CD14-positive monocyte (primary cell): ENCODE measurements around the gene SLC17A5. TPM values are rescaled to one million over a fixed set of nuclear protein-coding genes. Genes with fewer than 3 reads are reported as not detected.

Experiments used
- DNase-seq, 3 donors: peaks; one replicate each; pipeline ENCODE4 v3.0.0-alpha.2; 2011 to 2022
- H2AFZ ChIP-seq: 2 replicates; pipeline ENCODE4 v1.6.0; 2012; ENCODE audit warnings: mild to moderate bottlenecking, low read depth, low read length, inconsistent platforms; ENCODE audit not compliant: insufficient read depth, poor library complexity, severe bottlenecking
- H3K27ac ChIP-seq, 2 donors: 1 replicate in 1 of 2; 2 replicates in 1 of 2; pipeline ENCODE4 v1.5.1; 2012 to 2013; ENCODE audit warnings: low read length in 2 of 2, control low read depth in 1 of 2, inconsistent platforms in 1 of 2, low read depth in 1 of 2, mild to moderate bottlenecking in 1 of 2
- H3K27me3 ChIP-seq, 2 donors: one replicate each; pipeline versions ENCODE4 v1.6.0 to v1.6.1; 2011 to 2013; ENCODE audit warnings: low read length in 2 of 2; ENCODE audit not compliant: control insufficient read depth in 2 of 2, insufficient read depth in 2 of 2
- H3K36me3 ChIP-seq, 2 donors: replicated peaks in 1 of 2; 1 replicate in 1 of 2; 2 replicates in 1 of 2; pipeline versions ENCODE4 v1.5.1 to v1.6.1; 2012 to 2013; ENCODE audit warnings: low read length in 2 of 2, control low read depth in 1 of 2, inconsistent platforms in 1 of 2, mild to moderate bottlenecking in 1 of 2; ENCODE audit not compliant: insufficient read depth in 2 of 2, control insufficient read depth in 1 of 2
- H3K4me1 ChIP-seq, 2 donors: 1 replicate in 1 of 2; 2 replicates in 1 of 2; pipeline versions ENCODE4 v1.5.1 to v1.6.1; 2012 to 2013; ENCODE audit warnings: low read length in 2 of 2, control low read depth in 1 of 2, inconsistent platforms in 1 of 2, mild to moderate bottlenecking in 1 of 2, moderate library complexity in 1 of 2; ENCODE audit not compliant: insufficient read depth in 2 of 2, control insufficient read depth in 1 of 2
- H3K4me2 ChIP-seq: replicated peaks from 2 replicates; pipeline ENCODE3; 2012; ENCODE audit warnings: low read length, moderate library complexity, mild to moderate bottlenecking; ENCODE audit not compliant: poor library complexity, severe bottlenecking; ENCODE audit errors: extremely low read depth
- H3K4me3 ChIP-seq, 3 experiments: fragments of 200-600 bp in 1 of 3; sonication (generic) in 1 of 3; replicated peaks in 1 of 3; 1 replicate in 2 of 3; 2 replicates in 1 of 3; pipeline ENCODE4 v1.5.1; 2011 to 2013; ENCODE audit warnings: low read length in 3 of 3, mild to moderate bottlenecking in 3 of 3, control low read depth in 2 of 3, low read depth in 2 of 3, inconsistent platforms in 1 of 3, moderate library complexity in 1 of 3
- H3K79me2 ChIP-seq: 2 replicates; pipeline ENCODE4 v1.6.0; 2012; ENCODE audit warnings: mild to moderate bottlenecking, control low read depth, inconsistent platforms, low read length, moderate library complexity; ENCODE audit not compliant: insufficient read depth
- H3K9ac ChIP-seq: 2 replicates; pipeline ENCODE4 v1.6.0; 2017; ENCODE audit warnings: low read length, mild to moderate bottlenecking; ENCODE audit not compliant: insufficient read depth, poor library complexity, severe bottlenecking
- H3K9me3 ChIP-seq, 2 donors: replicated peaks in 1 of 2; 1 replicate in 1 of 2; 2 replicates in 1 of 2; pipeline versions ENCODE4 v1.5.1 to v1.6.1; 2012 to 2013; ENCODE audit warnings: low read length in 2 of 2, control low read depth in 1 of 2; ENCODE audit not compliant: control insufficient read depth in 1 of 2, insufficient read depth in 1 of 2
- H4K20me1 ChIP-seq: 2 replicates; pipeline ENCODE4 v1.6.0; 2012; ENCODE audit warnings: mild to moderate bottlenecking, low read length, control low read depth, moderate library complexity; ENCODE audit not compliant: insufficient read depth
- H3K27ac Mint-ChIP-seq, 7 donors: one replicate each; pipeline ENCODE4 v1.8.0; 2020; ENCODE audit warnings: mild to moderate bottlenecking in 7 of 7, mixed read lengths in 7 of 7, moderate library complexity in 6 of 7, inconsistent platforms in 2 of 7
- H3K27me3 Mint-ChIP-seq, 3 donors: one replicate each; pipeline ENCODE4 v1.8.0; 2021 to 2022; ENCODE audit warnings: low read depth in 3 of 3, mild to moderate bottlenecking in 3 of 3, mixed read lengths in 3 of 3, moderate library complexity in 3 of 3, inconsistent platforms in 1 of 3
- H3K36me3 Mint-ChIP-seq, 2 donors: one replicate each; pipeline ENCODE4 v1.8.0; 2020; ENCODE audit warnings: mixed read lengths in 2 of 2, inconsistent platforms in 1 of 2, mild to moderate bottlenecking in 1 of 2
- H3K4me1 Mint-ChIP-seq: one replicate; pipeline ENCODE4 v1.8.0; 2020; ENCODE audit warnings: mild to moderate bottlenecking, mixed read lengths
- H3K4me3 Mint-ChIP-seq, 2 donors: one replicate each; pipeline ENCODE4 v1.8.0; 2020; ENCODE audit warnings: mild to moderate bottlenecking in 2 of 2, mixed read lengths in 2 of 2, moderate library complexity in 1 of 2
- H3K9me3 Mint-ChIP-seq, 7 donors: one replicate each; pipeline ENCODE4 v1.8.0; 2020 to 2022; ENCODE audit warnings: mixed read lengths in 7 of 7, mild to moderate bottlenecking in 6 of 7, moderate library complexity in 6 of 7, inconsistent platforms in 2 of 7
- WGBS: methylation state at CpG from one replicate; pipeline ENCODE4 v1.1.5; 2013; ENCODE audit warnings: missing lambda C conversion rate; ENCODE audit not compliant: insufficient coverage; 5-methylcytosine and 5-hydroxymethylcytosine counted together
- intact Hi-C, 2 donors: fragments of 100-400 bp; cut with micrococcal nuclease; formaldehyde crosslinking; loops; one replicate each; pipeline versions ENCODE4 v1.15.0 to v1.15.1; 2023
- polyA plus RNA-seq, 3 donors: library from polyadenylated mRNA; depleted of rRNA in 1 of 3; unstranded in 2 of 3; stranded (reverse) in 1 of 3; fragments of 300-500 nt in 2 of 3; fragments of >200 nt in 1 of 3; fragmentation: Illumina TruSeq in 2 of 3; gene quantifications; 1 replicate in 2 of 3; 2 replicates in 1 of 3; pipeline ENCODE4 v1.2.3, GENCODE V29; 2012 to 2021
- TF ChIP-seq, protein P1 (sequence below): fragments of 200-600 bp; IDR thresholded peaks from one replicate; pipeline ENCODE4 v1.8.0; 2022; ENCODE audit warnings: antibody characterized with exemption, mild to moderate bottlenecking

SLC17A5 gene
- polyA plus RNA-seq, 3 donors, result 5.3 to 11.6 (median 9.4) TPM

DNA sequence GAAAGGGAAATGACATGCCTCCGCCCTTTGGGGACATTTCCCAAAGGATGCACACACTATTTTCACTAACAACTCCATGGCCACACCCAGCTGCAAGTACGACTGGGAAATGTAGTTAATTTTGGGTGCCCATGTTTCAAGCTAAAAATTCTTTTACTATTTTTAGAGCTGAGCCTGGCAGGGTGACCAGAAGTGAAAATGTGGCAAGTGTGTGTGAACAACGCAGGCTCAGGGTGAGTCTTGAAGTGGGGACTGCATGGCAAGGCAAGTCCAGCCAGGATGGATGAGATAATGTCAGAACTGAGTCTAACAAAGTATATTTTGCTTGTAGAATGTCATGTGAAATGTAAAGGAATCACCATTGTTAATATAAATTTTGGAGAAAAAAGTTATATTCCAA lies 25.2 kb upstream of the SLC17A5 start:
- 0% methylated on average over 1 of the region's 3 CpGs for WGBS
- H3K4me1 ChIP-seq, result no peaks in the 10 kb centered on the region
- H3K4me3 Mint-ChIP-seq, result no peak overlapping the region
- no peaks in the 10 kb centered on the region for H3K27me3 ChIP-seq
- peaks cover 6 to 19% (median 16%) of the 10 kb centered on the region in 7 donors for H3K9me3 Mint-ChIP-seq
- no peak overlapping the region for H3K27ac ChIP-seq
- H3K36me3 ChIP-seq, result no peaks in the 10 kb centered on the region
- H3K4me2 ChIP-seq, result no peak overlapping the region
- H3K27ac Mint-ChIP-seq, result no peak overlapping the region
- H3K27me3 Mint-ChIP-seq, result peaks cover 0 to 3% (median 0%) of the 10 kb centered on the region in 3 donors
- H3K4me1 Mint-ChIP-seq, result peaks cover 5% of the 10 kb centered on the region
- H3K9me3 ChIP-seq, result peaks cover 0 to 6% of the 10 kb centered on the region in 2 donors
- TF ChIP-seq, protein P1, sequence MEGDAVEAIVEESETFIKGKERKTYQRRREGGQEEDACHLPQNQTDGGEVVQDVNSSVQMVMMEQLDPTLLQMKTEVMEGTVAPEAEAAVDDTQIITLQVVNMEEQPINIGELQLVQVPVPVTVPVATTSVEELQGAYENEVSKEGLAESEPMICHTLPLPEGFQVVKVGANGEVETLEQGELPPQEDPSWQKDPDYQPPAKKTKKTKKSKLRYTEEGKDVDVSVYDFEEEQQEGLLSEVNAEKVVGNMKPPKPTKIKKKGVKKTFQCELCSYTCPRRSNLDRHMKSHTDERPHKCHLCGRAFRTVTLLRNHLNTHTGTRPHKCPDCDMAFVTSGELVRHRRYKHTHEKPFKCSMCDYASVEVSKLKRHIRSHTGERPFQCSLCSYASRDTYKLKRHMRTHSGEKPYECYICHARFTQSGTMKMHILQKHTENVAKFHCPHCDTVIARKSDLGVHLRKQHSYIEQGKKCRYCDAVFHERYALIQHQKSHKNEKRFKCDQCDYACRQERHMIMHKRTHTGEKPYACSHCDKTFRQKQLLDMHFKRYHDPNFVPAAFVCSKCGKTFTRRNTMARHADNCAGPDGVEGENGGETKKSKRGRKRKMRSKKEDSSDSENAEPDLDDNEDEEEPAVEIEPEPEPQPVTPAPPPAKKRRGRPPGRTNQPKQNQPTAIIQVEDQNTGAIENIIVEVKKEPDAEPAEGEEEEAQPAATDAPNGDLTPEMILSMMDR, result no peak
- no peak overlapping the region for H3K9ac ChIP-seq
- H3K36me3 Mint-ChIP-seq, result no peaks in the 10 kb centered on the region
- H2AFZ ChIP-seq, result no peak overlapping the region
- DNase-seq, result no peak
- H3K79me2 ChIP-seq, result no peaks in the 10 kb centered on the region
- H4K20me1 ChIP-seq, result no peaks in the 10 kb centered on the region
- intact Hi-C loops, result loop anchor here (5.0 kb wide), 1 partner anchor 53 kb away; no protein-coding TSS in a partner anchor
- no peak overlapping the region for H3K4me3 ChIP-seq

DNA sequence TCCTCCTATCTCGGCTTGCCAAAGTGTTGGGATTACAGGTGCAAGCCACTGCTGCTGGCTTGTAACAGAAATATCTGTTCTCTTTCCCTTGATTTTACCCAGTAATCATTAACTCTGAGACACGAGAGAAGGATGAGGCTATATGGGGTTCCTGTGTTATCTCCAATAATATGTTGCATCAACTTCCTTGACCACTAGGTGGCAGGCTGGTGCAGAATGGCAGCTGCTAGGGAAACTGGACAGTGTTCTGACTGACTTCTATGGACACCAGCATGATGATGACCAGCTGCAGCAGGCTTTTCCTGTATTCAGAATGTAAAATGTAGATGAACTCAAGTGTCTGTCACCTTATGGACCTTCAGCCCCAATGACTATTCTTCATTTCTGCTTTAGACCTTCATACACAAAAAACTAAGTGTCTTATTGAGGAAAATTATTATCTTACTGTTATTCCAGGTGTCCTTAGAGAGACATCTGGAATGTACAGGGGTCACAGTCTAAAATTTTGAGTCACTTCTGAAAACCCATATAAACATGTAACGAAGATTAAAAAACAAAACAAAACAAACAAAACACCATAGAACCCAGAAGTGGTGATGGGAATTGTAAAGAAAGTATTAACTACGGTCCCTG lies 21.8 kb upstream of the SLC17A5 start:
- peaks cover 24% of the 10 kb centered on the region for H3K4me1 Mint-ChIP-seq
- peak; percentile 73 to 87 (median 80) for DNase-seq
- Histone ChIP-seq H3K9me3 (no peaks in the 10 kb centered on the region), H2AFZ (no peak overlapping the region), H3K36me3 (no peaks in the 10 kb centered on the region), H3K27ac (no peak overlapping the region), H3K4me1 (peaks cover 16 to 18% of the 10 kb centered on the region in 2 donors), H3K9ac (no peak overlapping the region), H3K79me2 (no peaks in the 10 kb centered on the region), H3K4me3 (no peak overlapping the region), H3K27me3 (no peaks in the 10 kb centered on the region), H3K4me2 (no peak overlapping the region), H4K20me1 (no peaks in the 10 kb centered on the region)
- TF ChIP-seq, protein P1, result peak; percentile 89
- H3K27ac Mint-ChIP-seq, result no peak overlapping the region
- H3K4me3 Mint-ChIP-seq, result no peak overlapping the region
- H3K27me3 Mint-ChIP-seq, result peaks cover 0 to 3% (median 0%) of the 10 kb centered on the region in 3 donors
- no peaks in the 10 kb centered on the region for H3K36me3 Mint-ChIP-seq
- peaks cover 0 to 3% (median 0%) of the 10 kb centered on the region in 7 donors for H3K9me3 Mint-ChIP-seq
- WGBS, result no CpG with 5 or more reads among the region's 4 CpGs
- intact Hi-C loops, result loop anchor here (5.0 kb wide), 1 partner anchor 57 kb away; no protein-coding TSS in a partner anchor
